HCT116 (cell line): Measurements from ENCODE around the gene SORCS2.

Experiments
- CBX3 ChIP-seq: IDR thresholded peaks from 2 replicates; pipeline ENCODE4 v1.6.1; 2012; ENCODE audit warnings: low read depth
- CEBPB ChIP-seq: IDR thresholded peaks from 2 replicates; pipeline ENCODE4 v1.6.1; 2012; ENCODE audit warnings: low read depth
- CTCF ChIP-seq, 3 experiments: fragments of 200-600 bp in 1 of 3; sonication (generic) in 1 of 3; IDR thresholded peaks in 2 of 3; conservative IDR thresholded peaks in 1 of 3; 2 replicates each; pipeline ENCODE4 v1.5.1; 2012 to 2017; ENCODE audit warnings: low read depth in 2 of 3, low read length in 2 of 3, antibody characterized with exemption in 1 of 3, borderline replicate concordance in 1 of 3, control low read depth in 1 of 3, mild to moderate bottlenecking in 1 of 3, mixed read lengths in 1 of 3, mixed run types in 1 of 3, moderate library complexity in 1 of 3; ENCODE audit not compliant: insufficient read depth in 1 of 3
- FOSL1 ChIP-seq: IDR thresholded peaks from 2 replicates; pipeline ENCODE4 v1.6.1; 2012; ENCODE audit warnings: low read depth
- JUND ChIP-seq: IDR thresholded peaks from 2 replicates; pipeline ENCODE4 v1.6.1; 2012
- POLR2A ChIP-seq: IDR thresholded peaks from 2 replicates; pipeline ENCODE4 v1.7.0; 2011; ENCODE audit warnings: borderline replicate concordance; ENCODE audit not compliant: insufficient read depth, insufficient read length; ENCODE audit errors: extremely low read depth
- POLR2AphosphoS5 ChIP-seq: IDR thresholded peaks from 2 replicates; pipeline ENCODE4 v1.6.1; 2011; ENCODE audit warnings: mild to moderate bottlenecking, low read depth, low read length, moderate library complexity
- SIN3A ChIP-seq: IDR thresholded peaks from 2 replicates; pipeline ENCODE4 v1.6.1; 2012; ENCODE audit warnings: low read depth
- SRF ChIP-seq: IDR thresholded peaks from 2 replicates; pipeline ENCODE4 v1.6.1; 2012; ENCODE audit warnings: low read depth
- TCF7L2 ChIP-seq: IDR thresholded peaks from 2 replicates; pipeline ENCODE4 v1.7.0; 2011; ENCODE audit warnings: borderline replicate concordance, inconsistent platforms; ENCODE audit not compliant: insufficient read depth, insufficient read length; ENCODE audit errors: extremely low read depth
- YY1 ChIP-seq: IDR thresholded peaks from 2 replicates; pipeline ENCODE4 v1.6.1; 2011; ENCODE audit warnings: low read length, low read depth, moderate library complexity, mild to moderate bottlenecking; ENCODE audit not compliant: insufficient replicate concordance; ENCODE audit errors: extremely low read depth
- ZBTB33 ChIP-seq: IDR thresholded peaks from 2 replicates; pipeline ENCODE4 v1.6.1; 2011; ENCODE audit warnings: mild to moderate bottlenecking, low read length, moderate library complexity; ENCODE audit not compliant: insufficient replicate concordance; ENCODE audit errors: extremely low read depth
- ZNF274 ChIP-seq: fragments of 200-500 bp; sonication (Bioruptor generic); IDR thresholded peaks from 2 replicates; pipeline ENCODE4 v1.6.1; 2014; ENCODE audit warnings: mild to moderate bottlenecking, low read depth, low read length, inconsistent platforms

- TF ChIP-seq CTCF (IDR thresholded peaks at IDR 0.05 in 2 of 3, conservative IDR thresholded peaks at IDR 0.05 in 1 of 3; ENCODE audit: borderline replicate concordance in 1 of 3, insufficient read depth in 1 of 3, low read depth in 2 of 3, low read length in 2 of 3) (no peak), POLR2A (no peak), SRF (no peak), TCF7L2 (no peak), JUND (no peak), POLR2AphosphoS5 (no peak), CBX3 (no peak), YY1 (no peak), CEBPB (no peak), FOSL1 (no peak), ZNF274 (no peak), SIN3A (no peak), ZBTB33 (no peak)
Measured at GRCh38 chr4:7767966-7768365, 575.6 kb downstream of the SORCS2 start.
